HepG2 (cell line): ENCODE results near the gene FRMD4A. TPM values are rescaled to one million over a fixed set of nuclear protein-coding genes. Genes with fewer than 3 reads are reported as not detected.

ENCODE experiments used
- ATAC-seq: fragments of 200-7000 bp; cut with Tn5 transposase; 3 replicates; pipeline ENCODE4 v1.9.1; 2020; ENCODE audit warnings: mild to moderate bottlenecking, moderate library complexity
- BruUV-seq: library from RNA; stranded (reverse); fragments of 400-500 nt; replicated peaks from 2 replicates; lab custom pipeline; 2021; lab: Mats Ljungman, UMichigan
- CTCF ChIA-PET: fragments of 300-600 bp; formaldehyde crosslinking; extraction: SDS; loops from one replicate; lab custom pipeline; 2021; ENCODE audit warnings: low total read pairs, inconsistent platforms, low intra/inter-chr PET ratio; lab: Yijun Ruan, JAX
- POLR2A ChIA-PET: fragments of 350-600 bp; sonication (Branson Sonifier 250); formaldehyde crosslinking; loops from one replicate; lab custom pipeline; 2020; ENCODE audit warnings: antibody characterized with exemption, inconsistent platforms; lab: Yijun Ruan, JAX
- DNase-seq: peaks from one replicate; pipeline ENCODE4 v3.0.0-alpha.2; 2015; ENCODE audit warnings: low spot score
- FAIRE-seq: peaks from 3 replicates; lab custom pipeline; 2011; peaks lifted over from hg19 to GRCh38; lab: Jason Lieb, UNC
- H2AFZ ChIP-seq: one replicate; pipeline ENCODE4 v1.6.1; 2011; ENCODE audit warnings: low read length, inconsistent platforms
- H3K27ac ChIP-seq: fragments of 300-600 bp; 3 replicates; pipeline ENCODE4 v1.8.0; 2011; ENCODE audit warnings: mixed run types, mild to moderate bottlenecking, mixed read lengths, low read length, inconsistent platforms; ENCODE audit not compliant: insufficient read depth; ENCODE audit errors: extremely low read length
- H3K27me3 ChIP-seq, 2 experiments: fragments of 200-600 bp in 1 of 2; 2 replicates in 1 of 2; 3 replicates in 1 of 2; pipeline versions ENCODE4 v1.6.0 to v1.8.0; 2011; ENCODE audit warnings: low read length in 2 of 2, mild to moderate bottlenecking in 2 of 2, moderate library complexity in 2 of 2, inconsistent platforms in 1 of 2; ENCODE audit not compliant: insufficient read depth in 2 of 2, control insufficient read depth in 1 of 2
- H3K36me3 ChIP-seq, 2 experiments: fragments of 200-600 bp in 1 of 2; replicated peaks in 1 of 2; 2 replicates in 1 of 2; 3 replicates in 1 of 2; pipeline versions ENCODE4 v1.5.1 to v1.8.0; 2011; ENCODE audit warnings: low read length in 2 of 2, inconsistent platforms in 1 of 2; ENCODE audit not compliant: insufficient read depth in 2 of 2, control insufficient read depth in 1 of 2
- H3K4me1 ChIP-seq: 2 replicates; pipeline ENCODE4 v1.5.1; 2012; ENCODE audit warnings: low read length, inconsistent platforms; ENCODE audit not compliant: insufficient read depth
- H3K4me2 ChIP-seq: 2 replicates; pipeline ENCODE4 v1.6.0; 2011; ENCODE audit warnings: low read depth, low read length, inconsistent platforms
- H3K4me3 ChIP-seq, 3 experiments: fragments of 200-600 bp in 1 of 3; sonication (generic), shearing (Covaris generic) in 1 of 3; replicated peaks in 1 of 3; 2 replicates each; pipeline ENCODE4 v1.5.1; 2011 to 2016; ENCODE audit warnings: low read length in 3 of 3, inconsistent platforms in 2 of 3, low read depth in 2 of 3, mild to moderate bottlenecking in 2 of 3, control low read depth in 1 of 3, mixed read lengths in 1 of 3; ENCODE audit not compliant: insufficient read depth in 1 of 3
- H3K79me2 ChIP-seq: one replicate; pipeline ENCODE4 v1.6.1; 2011; ENCODE audit warnings: low read length, inconsistent platforms; ENCODE audit not compliant: insufficient read depth
- H3K9ac ChIP-seq: 2 replicates; pipeline ENCODE4 v1.6.0; 2011; ENCODE audit warnings: mild to moderate bottlenecking, low read depth, low read length, inconsistent platforms; ENCODE audit not compliant: insufficient read depth
- H3K9me3 ChIP-seq: 2 replicates; pipeline ENCODE4 v1.5.1; 2012; ENCODE audit warnings: mild to moderate bottlenecking, low read length
- H4K20me1 ChIP-seq: 2 replicates; pipeline ENCODE4 v1.6.0; 2011; ENCODE audit warnings: inconsistent platforms, mild to moderate bottlenecking, low read length, moderate library complexity; ENCODE audit not compliant: insufficient read depth
- ADNP ChIP-seq: sonication (generic); formaldehyde crosslinking; IDR thresholded peaks from 2 replicates; pipeline ENCODE4 v1.4.0; 2020; ENCODE audit warnings: missing genetic modification reagents
- CEBPB ChIP-seq: IDR thresholded peaks from 2 replicates; pipeline ENCODE4 v1.6.1; 2011; ENCODE audit warnings: low read depth, low read length, improper control_type of control experiment, borderline replicate concordance
- ELF1 ChIP-seq: sonication (generic); formaldehyde crosslinking; IDR thresholded peaks from 2 replicates; pipeline ENCODE4 v1.4.0; 2020; ENCODE audit warnings: missing genetic modification reagents
- ESRRA ChIP-seq: sonication (generic); formaldehyde crosslinking; IDR thresholded peaks from 2 replicates; pipeline ENCODE4 v1.5.1; 2020; ENCODE audit warnings: mild to moderate bottlenecking, low read depth, missing genetic modification reagents
- LBX2 ChIP-seq: sonication (generic); formaldehyde crosslinking; IDR thresholded peaks from 2 replicates; pipeline ENCODE4 v1.5.0; 2020; ENCODE audit warnings: missing genetic modification reagents, mild to moderate bottlenecking, borderline replicate concordance
- MAX ChIP-seq: IDR thresholded peaks from 2 replicates; pipeline ENCODE4 v1.6.1; 2012; ENCODE audit warnings: inconsistent platforms
- PREB ChIP-seq: sonication (generic); formaldehyde crosslinking; IDR thresholded peaks from 2 replicates; pipeline ENCODE4 v1.4.0; 2020; ENCODE audit warnings: missing genetic modification reagents
- RELA ChIP-seq: sonication (generic); formaldehyde crosslinking; IDR thresholded peaks from 2 replicates; pipeline ENCODE4 v1.4.0; 2020; ENCODE audit warnings: missing genetic modification reagents
- REPIN1 ChIP-seq: sonication (generic); formaldehyde crosslinking; IDR thresholded peaks from 2 replicates; pipeline ENCODE4 v1.8.0; 2022; ENCODE audit warnings: missing genetic modification reagents, low read depth, mild to moderate bottlenecking, borderline replicate concordance
- ZMAT5 ChIP-seq: sonication (generic); formaldehyde crosslinking; IDR thresholded peaks from 2 replicates; pipeline ENCODE4 v1.5.0; 2020; ENCODE audit warnings: mild to moderate bottlenecking, low read depth, missing genetic modification reagents, borderline replicate concordance
- ZNF430 ChIP-seq: sonication (generic); formaldehyde crosslinking; IDR thresholded peaks from 2 replicates; pipeline ENCODE4 v1.9.0; 2021; ENCODE audit warnings: mild to moderate bottlenecking, missing genetic modification reagents
- ZNF619 ChIP-seq: sonication (generic); formaldehyde crosslinking; IDR thresholded peaks from 2 replicates; pipeline ENCODE4 v1.4.0; 2020; ENCODE audit warnings: mild to moderate bottlenecking, missing genetic modification reagents
- ZNF766 ChIP-seq: sonication (generic); formaldehyde crosslinking; IDR thresholded peaks from 2 replicates; pipeline ENCODE4 v1.5.0; 2020; ENCODE audit warnings: missing genetic modification reagents, borderline replicate concordance
- WGBS: methylation state at CpG from one replicate; pipeline ENCODE4 v1.1.6; 2017; ENCODE audit warnings: low lambda C conversion rate; 5-methylcytosine and 5-hydroxymethylcytosine counted together
- in situ Hi-C: cut with HindIII; loops from 2 replicates; pipeline ENCODE4 v1.10.0; 2017; ENCODE audit warnings: low pct_unique_long_range_greater_than_20kb; ENCODE audit not compliant: extremely low pct_ligation_motif_present
- intact Hi-C: fragments of 100-400 bp; cut with micrococcal nuclease; formaldehyde crosslinking; loops from one replicate; pipeline ENCODE4 v1.10.0; 2022; ENCODE audit not compliant: unreplicated experiment
- polyA plus RNA-seq, 8 experiments: library from polyadenylated mRNA; depleted of rRNA in 3 of 8; stranded (reverse) in 7 of 8; unstranded in 1 of 8; fragments of >200 nt; fragmentation: Illumina TruSeq in 4 of 8; extraction: Trizol in 4 of 8; gene quantifications; 2 replicates each; pipeline versions ENCODE4 v1.2.1 to v1.2.3, GENCODE V29; 2011 to 2016; ENCODE audit warnings: low read depth in 4 of 8, missing spikeins in 1 of 8, mixed read lengths in 1 of 8; ENCODE audit not compliant: insufficient read depth in 1 of 8
- total RNA-seq, 5 experiments: library from RNA; depleted of rRNA; stranded (reverse); fragments of >200 nt; fragmentation: Illumina TruSeq; extraction: Trizol; gene quantifications; 2 replicates each; pipeline ENCODE4 v1.2.3, GENCODE V29; 2016; ENCODE audit warnings: low read depth in 1 of 5

Gene FRMD4A
- total and polyA plus RNA-seq, 2 of the 13 experiments (the other 11 are each of a cell fraction or from before 2014, with no cell fraction given) = 0.09 to 0.26 TPM

DNA sequence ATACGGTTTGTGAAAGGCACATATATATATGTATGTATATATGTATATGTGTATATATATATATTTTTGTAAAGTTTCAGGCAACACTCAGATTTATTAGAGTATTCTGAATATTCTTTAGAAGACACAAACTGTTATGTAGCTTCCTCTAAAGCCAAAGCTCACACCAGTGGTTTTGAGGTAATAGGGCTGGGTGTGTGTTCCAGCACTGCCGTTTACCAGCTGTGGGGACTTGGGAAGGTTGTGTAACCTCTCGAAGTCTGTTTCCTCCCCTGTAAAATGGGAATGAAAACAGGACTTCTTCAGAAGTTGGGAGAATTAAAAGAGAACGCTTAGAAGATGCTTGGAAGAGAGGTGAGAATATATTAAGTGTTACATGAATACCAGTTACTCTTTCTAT is 649.2 kb downstream of the FRMD4A start (continued):
- no peak for TF ChIP-seq REPIN1 (CRISPR knock-in tag)
- no peak for TF ChIP-seq ADNP (CRISPR knock-in tag)
- TF ChIP-seq ZMAT5 (CRISPR knock-in tag) = no peak

GRCh38 chr10:13681095-13681494 is 649.6 kb downstream of the FRMD4A start:
- in situ Hi-C loops = no loop called here
- POLR2A ChIA-PET = no interaction called here
- 18% methylated on average over 4 of the region's 4 CpGs for WGBS

GRCh38 chr10:13678101-13678843 is 652.5 kb downstream of the FRMD4A start:
- WGBS = 68% methylated on average over 13 of the region's 13 CpGs
- no peaks in the 10 kb centered on the region for H3K27me3 ChIP-seq
- in situ Hi-C loops (no loop called here), intact Hi-C loops (no loop called here)
- H3K4me3 ChIP-seq = no peak overlapping the region
- H3K9me3 ChIP-seq = no peaks in the 10 kb centered on the region
- H3K36me3 ChIP-seq = no peaks in the 10 kb centered on the region
- 0 out of 2 replicates have a peak overlapping the region, but pooled peaks have one; percentile 7 for H3K4me2 ChIP-seq
- ChIA-PET CTCF (no interaction called here), POLR2A (no interaction called here)
- FAIRE-seq = no peak
- DNase-seq = no peak
- peaks cover 18% of the 10 kb centered on the region for H3K4me1 ChIP-seq
- no peak overlapping the region for H3K9ac ChIP-seq
- ATAC-seq = no peak
- H4K20me1 ChIP-seq = no peaks in the 10 kb centered on the region
- H3K27ac ChIP-seq = no peak overlapping the region
- no TSS peak for BruUV-seq
- H3K79me2 ChIP-seq = no peaks in the 10 kb centered on the region
- no peak overlapping the region for H2AFZ ChIP-seq
- no peak for TF ChIP-seq ELF1
- peak; percentile 61 for TF ChIP-seq CEBPB
- TF ChIP-seq ZNF619 = no peak
- no peak for TF ChIP-seq ESRRA
- no peak for TF ChIP-seq ZNF766 (CRISPR knock-in tag)
- no peak for TF ChIP-seq RELA
- TF ChIP-seq LBX2 (CRISPR knock-in tag) = no peak
- no peak for TF ChIP-seq PREB (CRISPR knock-in tag)
- TF ChIP-seq MAX = peak; percentile 45; the same call in 1 of the 2 replicates

More at GRCh38 chr10:13681095-13681494, 649.6 kb downstream of the FRMD4A start:
- H4K20me1 ChIP-seq = no peaks in the 10 kb centered on the region
- no peak overlapping the region for H3K4me2 ChIP-seq
- no peak overlapping the region for H3K4me3 ChIP-seq
- H3K27ac ChIP-seq = no peak overlapping the region
- peaks cover 18% of the 10 kb centered on the region for H3K4me1 ChIP-seq
- no peak overlapping the region for H2AFZ ChIP-seq
- DNase-seq (no peak), FAIRE-seq (no peak), ATAC-seq (peak; percentile 33; the same call in 2 of the 3 replicates)
- no peaks in the 10 kb centered on the region for H3K36me3 ChIP-seq
- no peaks in the 10 kb centered on the region for H3K9me3 ChIP-seq
- intact Hi-C loops = no loop called here
- H3K27me3 ChIP-seq = no peaks in the 10 kb centered on the region
- no peaks in the 10 kb centered on the region for H3K79me2 ChIP-seq
- no peak for TF ChIP-seq ZNF430 (CRISPR knock-in tag)
- no TSS peak for BruUV-seq
- CTCF ChIA-PET = no interaction called here
- H3K9ac ChIP-seq = no peak overlapping the region
